Measurements from ENCODE around the gene RPP30.

GRCh38 chr10:90837486-90837885, 34.3 kb upstream of the RPP30 start:
- TF ChIP-seq CTCF (IDR thresholded peaks at IDR 0.05) (no peak), POLR2A (IDR thresholded peaks at IDR 0.05) (no peak)
